Posterior vena cava (tissue), 2 donors: ENCODE measurements around the gene ARSK. TPM values are rescaled to one million over a fixed set of nuclear protein-coding genes. Genes with fewer than 3 reads are reported as not detected.
"Not testable (repeated sequence)": the region's sequence is repeated elsewhere in the genome, so short reads cannot be mapped to it uniquely, and the experiment has no call there.

ENCODE experiments used
- DNase-seq: peaks from one replicate; pipeline ENCODE4 v3.0.0-alpha.2; 2020; ENCODE audit warnings: low spot score
- intact Hi-C, 2 donors: fragments of 100-400 bp; cut with DNase I; formaldehyde crosslinking; loops; one replicate each; pipeline versions ENCODE4 v1.14.1 to v1.14.2; 2022 to 2023
- total RNA-seq, 2 donors: library from RNA; stranded (reverse); fragmentation: NEBNext Ultra II Directional; extraction: Animal tissue kit (Norgen Biotek cat#: 25700); gene quantifications; one replicate each; pipeline ENCODE4 v1.2.1, GENCODE V29; 2021
- donor health status: DM: yes; HTN: yes; CAD: no.
- donor health status: DM: yes; HTN: yes; CAD: no.

Gene ARSK
- total RNA-seq, 2 donors from 2014 or later = 4.1 to 4.6 TPM

GRCh38 chr5:95619096-95619495, 64.2 kb downstream of the ARSK start:
- intact Hi-C loops = no loop called here
- DNase-seq = no peak

DNA sequence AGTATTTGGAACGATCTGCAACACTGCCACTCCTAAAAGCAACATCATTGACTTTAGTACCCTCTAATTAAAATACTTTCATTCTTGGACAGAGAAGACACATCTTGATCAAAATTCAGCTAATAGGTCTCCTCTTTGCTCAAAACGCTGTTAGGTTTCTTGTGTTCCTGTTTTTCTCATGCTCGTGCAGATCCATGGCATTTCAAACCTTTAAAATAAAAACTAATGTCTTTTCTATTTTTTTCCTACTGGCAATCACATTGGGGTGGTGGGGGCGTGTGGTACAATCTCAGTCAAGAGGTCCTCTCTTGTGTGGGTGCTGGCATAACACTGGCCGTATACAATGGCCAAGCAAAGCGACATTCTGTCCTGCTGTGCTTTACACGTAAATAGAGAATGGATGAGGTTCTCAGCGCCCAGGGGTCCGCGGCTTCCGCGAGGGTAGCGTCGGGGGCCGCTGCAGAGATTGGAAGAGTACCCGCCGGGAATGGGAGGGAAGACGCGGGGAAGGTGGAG, 64.7 kb downstream of the ARSK start:
- intact Hi-C loops = no loop called here
- no peak for DNase-seq

DNA sequence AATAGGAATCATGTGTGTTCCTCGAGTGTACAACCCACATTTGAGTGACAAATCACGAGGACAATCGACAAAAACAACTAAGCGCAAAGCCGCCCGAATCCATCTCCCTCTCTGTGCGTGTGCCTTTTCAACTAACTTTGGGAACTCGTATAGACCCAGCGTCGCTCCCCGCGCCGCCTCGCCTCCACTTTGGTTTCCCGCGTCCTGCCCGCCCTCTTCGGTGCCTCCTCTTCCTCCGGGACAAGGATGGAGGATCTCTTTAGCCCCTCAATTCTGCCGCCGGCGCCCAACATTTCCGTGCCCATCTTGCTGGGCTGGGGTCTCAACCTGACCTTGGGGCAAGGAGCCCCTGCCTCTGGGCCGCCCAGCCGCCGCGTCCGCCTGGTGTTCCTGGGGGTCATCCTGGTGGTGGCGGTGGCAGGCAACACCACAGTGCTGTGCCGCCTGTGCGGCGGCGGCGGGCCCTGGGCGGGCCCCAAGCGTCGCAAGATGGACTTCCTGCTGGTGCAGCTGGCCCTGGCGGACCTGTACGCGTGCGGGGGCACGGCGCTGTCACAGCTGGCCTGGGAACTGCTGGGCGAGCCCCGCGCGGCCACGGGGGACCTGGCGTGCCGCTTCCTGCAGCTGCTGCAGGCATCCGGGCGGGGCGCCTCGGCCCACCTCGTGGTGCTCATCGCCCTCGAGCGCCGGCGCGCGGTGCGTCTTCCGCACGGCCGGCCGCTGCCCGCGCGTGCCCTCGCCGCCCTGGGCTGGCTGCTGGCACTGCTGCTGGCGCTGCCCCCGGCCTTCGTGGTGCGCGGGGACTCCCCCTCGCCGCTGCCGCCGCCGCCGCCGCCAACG, 65.3 kb downstream of the ARSK start, which contains the start of gene GPR150:
Gene GPR150 (plus strand): TSS at position 58 of the 840 bp plus-strand sequence. CDS start 189 bp downstream, at position 247.
- intact Hi-C loops = no loop called here

DNA sequence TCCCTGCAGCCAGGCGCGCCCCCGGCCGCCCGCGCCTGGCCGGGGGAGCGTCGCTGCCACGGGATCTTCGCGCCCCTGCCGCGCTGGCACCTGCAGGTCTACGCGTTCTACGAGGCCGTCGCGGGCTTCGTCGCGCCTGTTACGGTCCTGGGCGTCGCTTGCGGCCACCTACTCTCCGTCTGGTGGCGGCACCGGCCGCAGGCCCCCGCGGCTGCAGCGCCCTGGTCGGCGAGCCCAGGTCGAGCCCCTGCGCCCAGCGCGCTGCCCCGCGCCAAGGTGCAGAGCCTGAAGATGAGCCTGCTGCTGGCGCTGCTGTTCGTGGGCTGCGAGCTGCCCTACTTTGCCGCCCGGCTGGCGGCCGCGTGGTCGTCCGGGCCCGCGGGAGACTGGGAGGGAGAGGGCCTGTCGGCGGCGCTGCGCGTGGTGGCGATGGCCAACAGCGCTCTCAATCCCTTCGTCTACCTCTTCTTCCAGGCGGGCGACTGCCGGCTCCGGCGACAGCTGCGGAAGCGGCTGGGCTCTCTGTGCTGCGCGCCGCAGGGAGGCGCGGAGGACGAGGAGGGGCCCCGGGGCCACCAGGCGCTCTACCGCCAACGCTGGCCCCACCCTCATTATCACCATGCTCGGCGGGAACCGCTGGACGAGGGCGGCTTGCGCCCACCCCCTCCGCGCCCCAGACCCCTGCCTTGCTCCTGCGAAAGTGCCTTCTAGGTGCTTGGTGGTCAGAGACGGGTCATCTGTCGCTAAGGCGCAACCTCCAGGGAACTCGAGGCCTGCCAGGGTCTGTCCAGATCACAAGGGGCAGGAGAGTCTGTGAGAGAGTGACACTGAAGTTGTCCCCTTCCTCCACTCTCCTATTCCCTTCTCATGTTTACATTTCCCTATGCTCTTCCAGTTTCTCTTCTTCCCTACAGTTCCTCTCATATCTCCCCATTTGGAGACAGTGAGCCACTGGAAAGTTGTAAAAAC, 66.3 kb downstream of the ARSK start:
- intact Hi-C loops = no loop called here
- peak; percentile 81 for DNase-seq

More for the DNA sequence above, 65.3 kb downstream of the ARSK start, which contains the start of gene GPR150:
- DNase-seq = peak; percentile 87

GRCh38 chr5:95621839-95622629, 67.1 kb downstream of the ARSK start:
- DNase-seq = no peak
- intact Hi-C loops = no loop called here

- DNase-seq = no peak
- intact Hi-C loops = no loop called here
These were observed 68.8 kb downstream of the ARSK start for GRCh38 chr5:95623706-95624105.

GRCh38 chr5:95624368-95624767, 69.5 kb downstream of the ARSK start:
- DNase-seq = no peak
- intact Hi-C loops = no loop called here

DNA sequence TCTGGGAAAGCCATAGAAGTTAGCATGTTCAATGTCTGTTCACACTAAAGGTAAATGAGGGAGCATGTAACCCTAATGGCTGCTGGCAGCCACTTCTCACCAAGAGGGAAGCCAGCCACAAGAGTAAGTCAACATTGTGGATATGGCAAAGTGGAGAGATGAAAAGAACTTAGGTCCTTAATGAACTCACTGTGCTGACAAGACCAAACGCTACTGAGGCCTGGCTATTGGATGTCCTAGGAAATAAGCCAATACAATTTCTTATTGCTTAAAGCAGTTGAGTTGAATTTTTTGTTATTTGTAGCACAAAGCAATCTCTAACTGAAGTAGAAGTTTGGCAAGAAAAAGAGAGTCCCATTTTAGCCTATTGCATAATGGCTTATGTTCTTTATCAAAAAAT, 71.8 kb downstream of the ARSK start:
- DNase-seq = no peak
- intact Hi-C loops = no loop called here

DNA sequence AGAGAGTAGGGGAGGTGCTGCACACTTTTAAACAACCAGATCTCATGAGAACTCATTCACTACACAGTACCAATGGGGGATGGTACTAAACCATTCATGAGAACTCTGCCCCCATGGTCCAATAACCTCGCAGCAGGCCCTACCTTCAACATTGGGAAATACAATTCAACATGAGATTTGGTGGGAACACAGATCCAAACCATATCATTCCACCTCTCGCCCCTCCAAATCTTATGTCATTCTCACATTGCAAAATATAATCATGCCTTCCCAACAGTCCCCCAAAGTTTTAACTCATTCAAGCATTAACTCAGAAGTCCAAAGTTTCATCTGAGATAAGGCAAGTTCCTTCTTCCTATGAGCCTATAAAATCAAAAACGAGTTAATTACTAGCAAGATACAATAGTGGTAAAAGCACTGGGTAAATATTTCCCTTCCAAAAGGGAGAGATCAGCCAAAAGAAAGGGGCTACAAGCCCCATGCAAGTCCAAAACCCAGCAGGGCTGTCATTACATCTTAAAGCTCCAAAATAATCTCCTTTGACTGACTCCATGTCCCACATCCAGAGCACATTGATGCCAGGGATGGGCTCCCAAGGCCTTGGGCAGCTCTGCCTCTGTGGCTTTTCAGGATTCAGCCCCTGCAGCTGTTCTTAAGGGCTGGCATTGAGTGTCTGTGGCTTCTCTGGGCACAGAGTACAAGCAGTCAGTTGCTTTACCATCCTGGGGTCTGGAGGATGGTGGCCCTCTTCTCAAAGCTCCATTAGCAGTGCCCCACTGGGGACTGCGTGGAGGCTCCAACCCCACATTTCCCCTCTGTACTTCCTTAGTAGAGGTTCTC, 73.3 kb downstream of the ARSK start:
- intact Hi-C loops = no loop called here
- no peak for DNase-seq

- no peak for DNase-seq
- intact Hi-C loops = no loop called here
These were observed 74.0 kb downstream of the ARSK start for GRCh38 chr5:95628933-95629332.

DNA sequence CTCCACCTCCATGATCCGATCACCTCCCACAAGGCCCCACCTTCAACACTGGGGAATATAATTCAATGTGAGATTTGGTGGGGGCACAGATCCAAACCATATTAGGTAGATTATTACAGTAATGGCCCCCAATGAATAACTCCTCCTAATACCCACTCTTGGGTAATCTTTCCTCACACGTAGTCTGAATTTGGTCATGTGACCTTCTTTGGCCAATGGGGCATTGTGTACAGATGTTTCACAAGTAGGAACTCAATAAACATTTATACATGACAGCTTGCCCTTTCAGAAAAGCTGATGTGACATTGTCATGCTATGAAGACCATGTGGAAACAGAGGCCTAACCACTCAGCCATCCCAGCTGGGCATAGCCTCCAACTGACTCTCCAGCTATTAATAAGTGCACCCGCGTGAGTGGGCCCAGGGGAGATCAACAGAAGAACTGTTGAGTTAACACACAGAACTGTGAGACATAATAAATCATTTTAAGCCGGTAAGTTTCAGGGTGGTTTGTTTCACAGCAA, 75.6 kb downstream of the ARSK start:
- intact Hi-C loops = no loop called here
- no peak for DNase-seq

DNA sequence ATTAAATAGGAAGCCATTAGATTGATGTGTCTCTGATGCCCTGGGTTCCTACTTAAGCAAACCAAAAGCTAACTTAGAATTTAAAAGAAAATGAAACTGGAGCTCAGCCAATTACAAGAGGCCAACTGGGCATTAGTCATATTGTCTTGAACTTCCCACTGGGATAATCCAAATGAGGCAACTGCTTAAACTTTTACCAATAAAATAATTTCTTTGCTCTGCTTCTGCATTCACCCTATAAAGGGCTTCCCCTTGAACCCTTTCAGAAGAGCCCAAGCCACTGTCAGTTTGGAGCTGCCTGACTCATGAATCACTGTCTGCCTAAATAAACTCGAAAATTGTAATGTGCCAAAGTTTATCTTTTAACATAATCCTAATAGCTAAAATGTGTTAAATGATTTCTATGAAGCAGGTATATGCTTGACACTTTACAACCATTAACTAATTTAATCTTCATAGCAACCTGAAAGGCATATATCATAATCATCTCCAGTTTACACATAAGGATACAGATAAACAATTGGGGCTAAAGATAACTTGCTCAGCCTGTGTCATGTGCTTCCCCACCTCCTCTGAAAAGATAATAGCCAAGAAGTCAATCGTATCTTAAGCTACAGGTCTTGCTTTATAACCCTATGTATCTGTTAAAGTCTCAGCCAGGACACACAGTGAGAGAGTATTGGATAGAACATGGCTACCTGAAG, 76.5 kb downstream of the ARSK start:
- intact Hi-C loops = no loop called here
- no peak for DNase-seq

DNA sequence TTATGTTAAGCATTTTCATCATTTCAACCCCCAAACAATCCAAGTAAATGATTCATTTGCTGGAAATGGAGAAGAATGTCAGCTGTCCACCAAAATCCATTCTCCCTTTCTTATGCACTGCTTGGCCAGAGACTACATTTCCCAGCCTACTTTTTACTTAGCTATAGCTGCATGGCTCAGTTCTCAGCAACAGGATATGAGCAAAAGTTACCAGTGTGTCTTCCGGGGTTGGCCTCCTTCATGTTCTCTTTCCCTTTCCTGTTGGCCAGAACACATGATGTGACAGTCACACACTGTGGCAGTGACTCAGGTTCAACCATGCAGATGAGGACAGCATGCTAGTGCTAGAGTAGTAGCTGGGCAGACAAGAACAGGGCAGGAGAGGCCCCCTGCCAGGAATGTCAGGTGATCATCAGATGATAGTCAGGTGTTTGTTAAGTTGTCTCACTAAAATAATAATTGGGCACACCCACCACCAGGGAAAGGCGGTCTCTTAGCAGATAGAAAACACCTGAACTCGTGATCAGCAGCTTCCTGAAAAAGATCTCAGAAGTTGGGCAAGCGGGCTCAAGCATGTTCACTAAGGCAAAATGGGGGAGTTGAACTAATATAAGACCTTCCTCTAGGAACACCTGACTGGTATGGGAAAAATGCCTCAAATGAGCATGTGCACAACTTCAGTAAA, 77.2 kb downstream of the ARSK start:
- intact Hi-C loops = no loop called here
- DNase-seq = no peak

GRCh38 chr5:95632942-95633341, 78.0 kb downstream of the ARSK start:
- intact Hi-C loops, DNase-seq: not testable (repeated sequence)

GRCh38 chr5:95633671-95634070, 78.8 kb downstream of the ARSK start:
- intact Hi-C loops = no loop called here
- no peak for DNase-seq

DNA sequence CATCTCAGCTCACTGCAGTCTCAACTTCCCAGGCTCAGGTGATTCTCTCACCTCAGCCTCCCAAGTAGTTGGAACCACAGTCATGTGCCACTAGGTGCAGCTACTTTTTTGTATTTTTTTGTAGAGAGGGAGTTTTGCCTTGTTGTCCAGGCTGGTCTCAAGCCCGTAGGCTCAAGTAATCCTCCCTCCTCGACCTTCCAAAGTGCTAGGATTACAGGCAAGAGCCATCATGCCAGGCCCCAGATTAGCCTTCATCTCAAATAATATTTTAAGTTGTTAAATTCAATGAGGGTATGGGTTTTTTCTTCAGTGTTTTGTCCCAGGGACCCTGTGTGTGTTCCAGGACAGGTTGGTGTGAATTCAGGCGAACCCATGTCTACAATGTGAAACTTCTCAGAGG, 79.2 kb downstream of the ARSK start:
- intact Hi-C loops = no loop called here
- DNase-seq = no peak

DNA sequence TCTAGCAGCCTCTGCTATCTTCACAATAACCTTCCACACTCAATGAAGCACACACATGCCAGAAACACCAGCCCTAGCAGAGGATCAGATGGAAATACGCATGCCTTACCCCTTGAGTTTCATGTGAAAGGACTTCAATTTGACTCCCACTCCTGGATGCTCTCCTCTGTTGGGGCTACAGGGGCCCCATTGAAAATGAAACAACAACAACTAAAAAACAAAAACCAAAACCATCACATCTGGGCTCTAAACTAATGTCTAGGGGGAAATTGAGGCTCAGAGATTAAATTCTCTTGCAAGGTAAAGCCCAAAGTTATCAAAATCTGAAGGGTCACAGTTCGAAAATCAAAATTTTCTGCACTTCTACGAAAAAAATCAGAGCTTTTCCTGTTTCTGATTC, 83.7 kb downstream of the ARSK start:
- DNase-seq = no peak
- intact Hi-C loops = no loop called here
